ENCODE measurements around the gene ACACA.

Gene ACACA

DNA sequence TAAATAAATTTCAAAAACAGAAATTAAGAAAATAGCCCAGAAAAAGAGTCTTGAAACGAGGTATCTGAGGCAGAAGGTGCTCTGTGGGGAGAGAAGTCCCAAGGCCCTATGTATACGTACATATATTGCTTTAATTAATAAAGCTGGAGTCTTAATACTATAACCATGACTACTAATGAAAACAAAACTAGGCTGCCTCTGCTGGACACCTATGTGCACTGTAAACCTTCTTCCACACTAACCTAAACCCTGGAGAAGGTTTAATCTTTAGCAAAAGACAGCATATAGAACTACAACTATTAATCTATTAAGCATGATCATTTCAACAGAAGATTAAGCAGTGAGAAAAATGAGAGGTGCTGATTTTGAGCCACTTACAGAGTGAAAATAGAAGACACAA lies 184.8 kb downstream of the ACACA start:
- TF ChIP-seq, protein P1, sequence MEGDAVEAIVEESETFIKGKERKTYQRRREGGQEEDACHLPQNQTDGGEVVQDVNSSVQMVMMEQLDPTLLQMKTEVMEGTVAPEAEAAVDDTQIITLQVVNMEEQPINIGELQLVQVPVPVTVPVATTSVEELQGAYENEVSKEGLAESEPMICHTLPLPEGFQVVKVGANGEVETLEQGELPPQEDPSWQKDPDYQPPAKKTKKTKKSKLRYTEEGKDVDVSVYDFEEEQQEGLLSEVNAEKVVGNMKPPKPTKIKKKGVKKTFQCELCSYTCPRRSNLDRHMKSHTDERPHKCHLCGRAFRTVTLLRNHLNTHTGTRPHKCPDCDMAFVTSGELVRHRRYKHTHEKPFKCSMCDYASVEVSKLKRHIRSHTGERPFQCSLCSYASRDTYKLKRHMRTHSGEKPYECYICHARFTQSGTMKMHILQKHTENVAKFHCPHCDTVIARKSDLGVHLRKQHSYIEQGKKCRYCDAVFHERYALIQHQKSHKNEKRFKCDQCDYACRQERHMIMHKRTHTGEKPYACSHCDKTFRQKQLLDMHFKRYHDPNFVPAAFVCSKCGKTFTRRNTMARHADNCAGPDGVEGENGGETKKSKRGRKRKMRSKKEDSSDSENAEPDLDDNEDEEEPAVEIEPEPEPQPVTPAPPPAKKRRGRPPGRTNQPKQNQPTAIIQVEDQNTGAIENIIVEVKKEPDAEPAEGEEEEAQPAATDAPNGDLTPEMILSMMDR (conservative IDR thresholded peaks at IDR 0.05; ENCODE audit: low read depth) = no peak
- DNase-seq (ENCODE audit: low spot score) = no peak
- no peak overlapping the region for H3K27ac ChIP-seq
- ChIA-PET CTCF (no interaction called here), POLR2A (ENCODE audit: low non-redundant PET) (no interaction called here)

DNA sequence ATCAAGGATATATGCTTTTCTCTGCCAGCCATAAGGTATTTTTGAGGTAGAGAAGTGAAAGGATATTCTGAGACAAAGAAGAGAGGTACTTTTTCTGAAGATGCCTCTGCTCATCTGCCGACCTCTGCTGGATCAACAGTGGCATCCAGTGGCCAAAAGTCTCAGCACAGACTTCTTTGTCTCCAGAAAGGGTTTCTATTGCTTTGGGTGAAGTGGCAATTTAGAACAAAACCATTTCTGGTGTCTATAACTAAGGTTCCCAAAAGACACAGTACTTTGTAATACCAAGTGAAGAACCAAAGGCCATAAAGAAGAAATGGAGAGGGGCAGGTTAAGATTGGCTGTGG lies 186.1 kb downstream of the ACACA start:
- CTCF ChIA-PET = no interaction called here
- TF ChIP-seq, protein P1 (conservative IDR thresholded peaks at IDR 0.05; ENCODE audit: low read depth) = no peak; the same call in 1 of the 2 replicates
- DNase-seq (ENCODE audit: low spot score) = no peak
- H3K27ac ChIP-seq = no peak overlapping the region
- POLR2A ChIA-PET (ENCODE audit: low non-redundant PET) = no interaction called here

DNA sequence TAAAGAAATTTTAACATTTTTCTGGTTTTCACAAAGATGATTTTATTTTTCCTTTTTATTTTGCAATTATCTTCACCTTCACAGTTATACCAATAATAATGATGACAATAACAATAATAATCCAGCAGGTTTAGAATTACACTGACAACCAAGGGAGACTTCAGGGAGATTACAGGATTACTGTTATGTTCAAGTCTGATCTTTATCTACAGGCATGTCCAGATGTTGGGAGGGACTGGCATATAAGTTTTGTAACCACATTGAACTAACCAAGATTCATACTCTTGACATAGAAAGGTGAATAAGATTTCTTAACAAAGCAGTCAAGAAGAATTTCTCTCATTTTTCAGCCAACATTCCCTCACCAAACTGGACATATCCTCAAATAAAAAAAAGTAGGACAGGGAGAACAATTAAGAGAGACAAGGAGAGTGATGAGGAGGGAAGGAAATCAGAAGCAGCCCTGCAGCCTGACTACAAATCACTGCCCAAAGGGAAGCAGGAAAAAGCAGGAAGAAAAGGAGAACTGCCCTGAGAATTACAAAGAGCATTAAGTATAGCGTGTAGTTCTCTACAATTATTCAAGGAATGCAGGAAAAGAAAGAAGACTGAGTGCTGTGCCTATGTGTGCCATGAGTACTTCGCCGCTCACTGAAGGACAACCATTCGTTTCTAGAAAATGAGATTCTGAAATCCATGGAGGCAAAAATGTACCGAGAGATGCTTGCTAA lies 186.6 kb downstream of the ACACA start:
- DNase-seq (ENCODE audit: low spot score) = no peak
- ChIA-PET CTCF (no interaction called here), POLR2A (ENCODE audit: low non-redundant PET) (no interaction called here)
- TF ChIP-seq, protein P1 (conservative IDR thresholded peaks at IDR 0.05; ENCODE audit: low read depth) = no peak
- H3K27ac ChIP-seq = no peak overlapping the region

DNA sequence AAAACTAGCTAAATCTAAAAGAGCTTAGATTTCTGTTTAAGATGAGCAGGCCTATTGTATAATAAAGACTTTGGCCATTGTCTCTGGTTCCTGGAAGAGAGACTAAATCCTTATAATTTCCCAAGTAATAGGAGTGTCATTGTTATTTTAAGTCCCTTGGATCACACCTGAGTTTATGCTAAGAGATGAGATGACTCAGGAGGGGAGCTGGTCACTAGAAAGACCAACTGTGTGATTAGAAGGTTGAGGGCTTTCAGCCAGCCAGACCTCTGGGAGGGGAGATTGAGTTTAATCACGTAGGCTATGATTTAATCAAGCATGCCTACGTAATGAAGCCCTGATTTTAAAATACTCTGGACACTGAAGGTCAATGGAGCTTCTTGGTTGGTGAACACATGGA lies 187.8 kb downstream of the ACACA start:
- ChIA-PET CTCF (interaction anchor here (0.5 kb wide), 1 partner anchor 198 kb away, joined by 3 read pairs; no protein-coding TSS in a partner anchor), POLR2A (ENCODE audit: low non-redundant PET) (no interaction called here)
- TF ChIP-seq, protein P1 (conservative IDR thresholded peaks at IDR 0.05; ENCODE audit: low read depth) = no peak
- no peak for DNase-seq (ENCODE audit: low spot score)
- H3K27ac ChIP-seq = no peak overlapping the region

DNA sequence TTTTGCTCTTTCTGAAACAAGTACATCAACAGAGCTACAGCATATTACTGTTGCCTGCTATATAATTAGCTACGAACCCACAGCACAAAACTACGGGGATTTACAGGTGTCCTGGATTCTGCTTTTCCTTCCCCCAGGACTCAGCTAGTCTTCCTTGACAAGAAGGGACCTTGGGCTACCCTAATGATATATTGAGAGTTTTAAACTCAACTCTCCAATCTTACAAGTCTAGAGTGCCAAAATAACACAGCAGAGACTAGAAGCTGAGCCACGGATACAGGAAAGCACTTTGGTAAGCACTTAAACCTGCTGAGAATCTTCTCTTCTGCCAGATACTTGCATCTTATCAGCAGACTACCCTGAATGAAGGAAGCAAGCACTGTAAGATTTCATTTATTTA lies 192.2 kb downstream of the ACACA start:
- no peak overlapping the region for H3K27ac ChIP-seq
- POLR2A ChIA-PET (ENCODE audit: low non-redundant PET) = no interaction called here
- TF ChIP-seq, protein P1 (conservative IDR thresholded peaks at IDR 0.05; ENCODE audit: low read depth) = no peak
- CTCF ChIA-PET = no interaction called here
- DNase-seq (ENCODE audit: low spot score) = no peak

DNA sequence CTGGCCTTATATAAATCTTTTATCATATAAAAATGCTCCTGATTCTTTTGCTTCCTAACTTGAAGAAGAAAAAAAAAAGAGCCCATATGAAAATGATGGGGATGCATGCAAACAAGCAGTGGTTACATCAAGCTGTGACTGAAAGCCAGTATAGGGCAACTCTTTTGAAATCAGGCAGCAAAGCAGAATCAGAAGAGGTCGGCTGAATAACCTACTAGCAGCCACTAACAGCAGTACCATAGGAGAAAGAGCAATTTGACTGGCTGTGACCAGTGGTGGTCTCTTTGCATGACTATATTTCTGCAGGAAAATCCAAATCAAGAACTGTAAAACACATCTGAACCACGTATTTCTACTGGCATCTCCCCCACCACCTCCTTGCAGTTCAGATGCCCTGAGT lies 192.7 kb downstream of the ACACA start:
- DNase-seq (ENCODE audit: low spot score) = no peak
- TF ChIP-seq, protein P1 (conservative IDR thresholded peaks at IDR 0.05; ENCODE audit: low read depth) = no peak
- CTCF ChIA-PET = no interaction called here
- POLR2A ChIA-PET (ENCODE audit: low non-redundant PET) = no interaction called here
- H3K27ac ChIP-seq = no peak overlapping the region
